D721Med (cell line): ENCODE data around the gene ST6GALNAC6.

Experiments
- DNase-seq: peaks from one replicate; pipeline ENCODE4 v3.0.0; 2011; ENCODE audit warnings: low spot score; ENCODE audit not compliant: insufficient read length
- FAIRE-seq: peaks from 2 replicates; lab custom pipeline; 2011; peaks lifted over from hg19 to GRCh38; lab: Jason Lieb, UNC
- TF ChIP-seq, protein P1 (sequence below): IDR thresholded peaks from 2 replicates; pipeline ENCODE4 v1.5.1; 2012; ENCODE audit warnings: mild to moderate bottlenecking, control low read depth; ENCODE audit not compliant: insufficient read depth; ENCODE audit errors: missing control alignments

The ST6GALNAC6 gene

DNA sequence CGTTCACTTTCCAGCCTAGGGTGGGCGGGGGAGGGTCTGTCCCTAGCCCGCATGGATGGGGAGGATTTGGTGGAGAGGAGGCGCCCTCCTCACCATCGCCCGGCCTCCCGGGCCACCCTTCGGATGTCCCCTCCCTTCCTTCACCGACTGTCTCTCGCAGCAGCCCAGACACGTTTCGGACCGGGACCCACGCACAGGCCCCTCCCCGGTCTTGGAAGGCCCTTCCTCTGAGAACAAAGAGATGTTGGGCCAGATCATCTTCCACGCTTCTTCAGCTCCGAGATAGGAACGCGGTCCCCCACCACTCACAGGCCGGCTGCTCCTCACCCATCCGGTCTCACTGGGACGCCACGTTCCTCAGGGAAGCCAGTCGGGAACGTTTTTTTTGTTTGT lies 38.9 kb upstream of the ST6GALNAC6 start:
- TF ChIP-seq, protein P1, sequence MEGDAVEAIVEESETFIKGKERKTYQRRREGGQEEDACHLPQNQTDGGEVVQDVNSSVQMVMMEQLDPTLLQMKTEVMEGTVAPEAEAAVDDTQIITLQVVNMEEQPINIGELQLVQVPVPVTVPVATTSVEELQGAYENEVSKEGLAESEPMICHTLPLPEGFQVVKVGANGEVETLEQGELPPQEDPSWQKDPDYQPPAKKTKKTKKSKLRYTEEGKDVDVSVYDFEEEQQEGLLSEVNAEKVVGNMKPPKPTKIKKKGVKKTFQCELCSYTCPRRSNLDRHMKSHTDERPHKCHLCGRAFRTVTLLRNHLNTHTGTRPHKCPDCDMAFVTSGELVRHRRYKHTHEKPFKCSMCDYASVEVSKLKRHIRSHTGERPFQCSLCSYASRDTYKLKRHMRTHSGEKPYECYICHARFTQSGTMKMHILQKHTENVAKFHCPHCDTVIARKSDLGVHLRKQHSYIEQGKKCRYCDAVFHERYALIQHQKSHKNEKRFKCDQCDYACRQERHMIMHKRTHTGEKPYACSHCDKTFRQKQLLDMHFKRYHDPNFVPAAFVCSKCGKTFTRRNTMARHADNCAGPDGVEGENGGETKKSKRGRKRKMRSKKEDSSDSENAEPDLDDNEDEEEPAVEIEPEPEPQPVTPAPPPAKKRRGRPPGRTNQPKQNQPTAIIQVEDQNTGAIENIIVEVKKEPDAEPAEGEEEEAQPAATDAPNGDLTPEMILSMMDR: no peak
- FAIRE-seq (no peak), DNase-seq (no peak)

DNA sequence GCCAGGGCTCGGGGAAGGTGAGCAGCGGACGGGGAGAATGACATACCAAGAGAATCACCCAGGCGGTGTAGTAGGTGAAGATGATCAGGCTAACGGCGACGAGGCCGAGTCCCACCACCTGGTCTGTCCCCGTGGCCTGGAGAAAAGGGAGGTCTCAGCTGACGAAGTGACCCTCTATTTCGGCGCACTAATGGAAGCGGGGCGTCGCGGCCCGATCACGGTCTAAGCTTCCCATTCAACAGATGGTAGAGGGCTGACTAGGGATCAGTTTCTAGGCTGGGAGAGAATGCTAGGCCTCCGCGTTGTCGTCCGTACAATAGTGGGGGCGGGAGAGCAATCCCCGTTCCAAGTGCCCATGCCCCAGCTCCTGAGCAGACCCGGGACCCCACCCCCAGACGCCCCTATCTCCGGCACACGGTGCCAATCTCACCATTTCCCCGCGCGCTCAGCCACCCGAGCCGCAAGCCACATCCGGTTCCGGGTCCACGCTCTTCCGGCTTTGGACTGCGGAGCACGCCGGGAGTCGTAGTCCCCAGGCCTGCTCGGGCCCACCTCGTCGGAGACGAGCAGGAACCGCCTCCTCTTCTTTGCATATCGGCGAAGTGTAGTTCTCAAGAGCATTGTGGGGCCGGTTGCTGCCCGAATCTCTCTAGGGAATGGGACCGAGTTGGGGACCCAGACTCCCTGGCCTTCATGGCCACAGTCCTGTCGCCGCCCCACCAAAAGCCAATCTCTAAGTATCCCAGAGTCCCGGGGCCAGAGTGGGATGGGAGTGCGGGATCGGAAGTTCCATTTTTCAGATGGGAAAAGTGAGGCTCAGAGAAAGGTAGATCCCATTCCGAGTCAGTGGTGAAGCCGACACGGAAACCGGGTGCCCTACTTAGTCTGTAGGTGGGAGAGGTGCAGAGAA lies 38.2 kb upstream of the ST6GALNAC6 start, which contains the start of gene DPM2:
Gene DPM2, minus strand, starts transcription at position 467 of the 910 bp plus-strand sequence. Its CDS starts 34 bp downstream, at position 433.
- FAIRE-seq (no peak), DNase-seq (peak; percentile 98)
- TF ChIP-seq, protein P1: no peak

DNA sequence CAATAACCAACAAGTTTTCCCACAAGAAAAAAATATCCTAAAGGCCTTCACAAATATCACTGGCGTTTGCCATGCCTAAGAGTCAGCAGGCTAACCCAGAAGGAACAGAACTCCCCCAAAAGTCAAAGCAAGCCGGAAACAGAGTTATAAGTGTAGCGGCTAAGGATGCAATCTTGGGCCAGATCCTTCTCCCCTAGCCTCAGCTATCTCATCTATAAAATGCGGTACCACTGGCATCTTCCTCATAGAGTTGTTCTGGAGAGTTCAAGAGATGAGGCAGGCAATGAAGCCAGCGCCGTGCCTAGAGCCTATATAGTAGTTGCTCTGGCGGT lies 37.6 kb upstream of the ST6GALNAC6 start:
- no peak for FAIRE-seq
- no peak for DNase-seq
- TF ChIP-seq, protein P1: no peak

DNA sequence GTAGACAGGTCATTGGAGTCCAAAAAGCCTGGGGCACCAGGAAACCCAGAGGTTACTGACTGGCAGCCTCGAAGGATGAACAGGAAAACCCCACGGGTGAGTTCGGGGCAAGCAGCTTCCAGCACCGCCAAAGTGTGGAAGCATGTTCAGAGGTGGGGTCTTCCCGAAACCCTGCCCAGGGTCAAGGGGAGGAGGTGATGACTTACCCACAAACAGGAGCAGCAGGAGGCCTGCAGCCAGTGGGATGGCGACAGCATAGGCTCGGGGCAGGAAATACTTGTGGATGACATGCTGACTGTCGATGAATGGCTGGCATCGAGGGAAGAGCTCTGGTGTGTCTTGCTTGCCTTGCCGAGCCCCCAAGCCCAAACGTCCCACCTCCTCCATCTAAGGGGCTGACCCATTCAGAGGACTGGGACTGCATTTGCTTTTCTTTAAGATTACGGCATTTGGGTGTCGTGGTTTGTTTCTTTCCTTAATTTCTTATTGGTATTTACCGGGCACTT lies 37.0 kb upstream of the ST6GALNAC6 start:
- TF ChIP-seq, protein P1: no peak
- DNase-seq (no peak), FAIRE-seq (no peak)

DNA sequence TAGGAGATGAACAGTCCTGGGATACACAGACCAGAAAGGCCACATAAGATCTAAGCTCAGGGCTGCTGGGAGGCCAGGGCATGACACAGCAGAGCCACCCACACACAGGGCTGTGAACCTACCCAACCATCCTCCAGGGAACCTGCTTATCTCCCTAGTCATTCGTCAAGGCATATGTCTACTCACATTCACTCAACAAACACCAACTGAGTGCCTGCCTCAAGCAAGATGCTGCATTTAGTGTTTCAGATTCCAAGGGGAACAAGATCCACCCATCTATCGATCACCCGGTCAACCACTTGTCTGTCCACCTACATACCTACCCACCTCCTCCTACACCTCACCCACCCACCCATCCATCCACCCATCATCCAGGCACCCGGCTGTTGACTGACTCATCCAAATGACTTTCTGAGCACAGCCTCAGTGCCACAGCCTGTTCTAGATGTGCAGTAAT lies 36.4 kb upstream of the ST6GALNAC6 start:
- DNase-seq (no peak), FAIRE-seq (no peak)
- TF ChIP-seq, protein P1: no peak

DNA sequence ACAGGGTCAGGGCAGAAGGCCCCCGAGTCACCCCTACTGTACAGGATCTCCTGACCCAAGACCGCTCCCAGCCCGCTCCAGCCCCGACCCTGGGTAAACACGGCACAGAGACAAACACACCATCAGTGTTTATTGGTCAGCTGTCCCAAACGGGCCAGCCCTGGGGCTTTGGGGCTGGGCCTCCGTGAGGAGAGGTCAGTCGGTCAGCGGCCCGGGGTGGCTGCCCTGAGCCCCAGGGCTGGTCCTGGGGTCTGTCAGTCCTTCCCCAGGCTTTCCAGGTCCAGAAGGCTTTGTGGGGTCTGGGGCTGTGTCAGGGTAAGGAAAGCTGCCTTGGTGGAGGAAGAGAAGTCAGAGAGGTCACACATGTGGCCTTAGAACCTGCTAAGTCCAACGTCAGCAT lies 35.6 kb upstream of the ST6GALNAC6 start:
- TF ChIP-seq, protein P1: no peak

DNA sequence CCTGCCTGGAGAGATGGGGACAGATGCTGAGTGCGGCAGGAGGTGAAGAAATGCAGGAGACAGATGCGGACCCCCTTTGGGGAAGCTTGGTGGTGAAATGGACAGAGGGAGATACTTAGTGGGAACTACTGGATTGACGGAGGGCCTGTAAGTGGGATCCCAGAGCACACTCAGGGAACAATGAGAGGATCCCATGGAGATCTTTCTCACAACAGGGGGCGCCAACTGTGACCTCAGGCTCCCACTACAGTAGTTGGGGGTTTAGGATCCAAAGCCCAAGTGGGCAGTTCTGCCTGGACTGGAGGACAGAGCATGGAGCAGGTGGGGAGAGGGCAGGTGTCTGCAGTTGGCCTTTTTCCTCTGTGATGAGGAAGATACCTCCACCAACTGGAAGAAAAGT lies 34.8 kb upstream of the ST6GALNAC6 start:
- TF ChIP-seq, protein P1: no peak
- DNase-seq (no peak), FAIRE-seq (no peak)

More for the DNA sequence above, 35.6 kb upstream of the ST6GALNAC6 start:
- DNase-seq (no peak), FAIRE-seq (no peak)
